Endothelial cell of umbilical vein (primary cell): Measurements from ENCODE around the gene TSPAN5. TPM values are rescaled to one million over a fixed set of nuclear protein-coding genes. Genes with fewer than 3 reads are reported as not detected.

Experiments used
- BruUV-seq: library from RNA; stranded (reverse); fragments of 400-500 nt; replicated peaks from 2 replicates; lab custom pipeline; 2021; lab: Mats Ljungman, UMichigan
- CTCF ChIA-PET: fragments of 300-600, 350-600 bp; sonication (Branson Sonifier 250); formaldehyde crosslinking; loops from one replicate; lab custom pipeline; 2021; ENCODE audit warnings: antibody characterized with exemption, inconsistent platforms; lab: Charles Lee
- POLR2A ChIA-PET: fragments of 300-600, 350-600 bp; sonication (Branson Sonifier 250); formaldehyde crosslinking; loops from one replicate; lab custom pipeline; 2021; ENCODE audit warnings: antibody characterized with exemption, inconsistent platforms; lab: Charles Lee
- DNase-seq: peaks from one replicate; pipeline ENCODE4 v3.0.0-alpha.2; 2011; ENCODE audit warnings: low read depth, low spot score
- FAIRE-seq: peaks from 2 replicates; lab custom pipeline; 2011; peaks lifted over from hg19 to GRCh38; lab: Jason Lieb, UNC
- H2AFZ ChIP-seq: 2 replicates; pipeline ENCODE4 v1.6.0; 2012; ENCODE audit warnings: low read depth, low read length, control low read depth, inconsistent platforms
- H3K27ac ChIP-seq: 2 replicates; pipeline ENCODE4 v1.5.1; 2011; ENCODE audit warnings: low read depth, mild to moderate bottlenecking, control low read depth, low read length, moderate library complexity; ENCODE audit not compliant: insufficient read depth
- H3K27me3 ChIP-seq, 2 experiments: 2 replicates each; pipeline versions ENCODE4 v1.6.0 to v1.6.1; 2011; ENCODE audit warnings: low read length in 2 of 2, mixed read lengths in 1 of 2; ENCODE audit not compliant: control insufficient read depth in 2 of 2, insufficient read depth in 2 of 2
- H3K36me3 ChIP-seq, 2 experiments: 2 replicates in 1 of 2; 3 replicates in 1 of 2; pipeline ENCODE4 v1.5.1; 2011; ENCODE audit warnings: low read length in 2 of 2, mild to moderate bottlenecking in 1 of 2, moderate library complexity in 1 of 2; ENCODE audit not compliant: control insufficient read depth in 2 of 2, insufficient read depth in 2 of 2; ENCODE audit errors: extremely low read depth in 1 of 2
- H3K4me1 ChIP-seq: 3 replicates; pipeline ENCODE4 v1.5.1; 2011; ENCODE audit warnings: mild to moderate bottlenecking, low read length; ENCODE audit not compliant: control insufficient read depth, insufficient read depth; ENCODE audit errors: extremely low read depth
- H3K4me2 ChIP-seq: 2 replicates; pipeline ENCODE4 v1.6.1; 2011; ENCODE audit warnings: low read length, control low read depth, mixed read lengths; ENCODE audit not compliant: insufficient read depth
- H3K4me3 ChIP-seq, 3 experiments: fragments of 200-600 bp in 1 of 3; sonication (generic), shearing (Covaris generic) in 1 of 3; replicated peaks in 1 of 3; 2 replicates each; pipeline ENCODE4 v1.5.1; 2011 to 2016; ENCODE audit warnings: control low read depth in 3 of 3, low read length in 3 of 3, mild to moderate bottlenecking in 2 of 3, inconsistent platforms in 1 of 3, low read depth in 1 of 3, moderate library complexity in 1 of 3; ENCODE audit not compliant: insufficient read depth in 1 of 3
- H3K79me2 ChIP-seq: 2 replicates; pipeline ENCODE4 v1.6.0; 2012; ENCODE audit warnings: low read length, inconsistent platforms; ENCODE audit not compliant: control insufficient read depth, insufficient read depth
- H3K9ac ChIP-seq: replicated peaks from 2 replicates; pipeline ENCODE3; 2011; ENCODE audit warnings: low read length, control low read depth; ENCODE audit not compliant: insufficient read depth; ENCODE audit errors: extremely low read depth
- H3K9me1 ChIP-seq: replicated peaks from 3 replicates; pipeline ENCODE4 v1.6.0; 2011; ENCODE audit warnings: mild to moderate bottlenecking, low read length; ENCODE audit not compliant: control insufficient read depth, insufficient read depth; ENCODE audit errors: extremely low read depth
- H3K9me3 ChIP-seq: replicated peaks from 2 replicates; pipeline ENCODE4 v1.5.1; 2012; ENCODE audit warnings: low read length, inconsistent platforms; ENCODE audit not compliant: control insufficient read depth, insufficient read depth
- H4K20me1 ChIP-seq: replicated peaks from 2 replicates; pipeline ENCODE3; 2011; ENCODE audit warnings: mild to moderate bottlenecking, low read length; ENCODE audit not compliant: control insufficient read depth, insufficient read depth; ENCODE audit errors: extremely low read depth
- CTCF ChIP-seq, 2 donors: IDR thresholded peaks; 1 replicate in 1 of 2; 2 replicates in 1 of 2; pipeline ENCODE4 v1.5.1; 2011; ENCODE audit warnings: low read length in 2 of 2, mild to moderate bottlenecking in 2 of 2, moderate library complexity in 2 of 2, control low read depth in 1 of 2, inconsistent platforms in 1 of 2, low read depth in 1 of 2; ENCODE audit not compliant: insufficient read depth in 1 of 2; ENCODE audit errors: extremely low read depth in 1 of 2
- EZH2 ChIP-seq: IDR thresholded peaks from 2 replicates; pipeline ENCODE4 v1.6.1; 2012; ENCODE audit warnings: borderline replicate concordance, low read depth, mild to moderate bottlenecking, moderate library complexity, low read length, inconsistent platforms; ENCODE audit not compliant: severe bottlenecking
- FOS ChIP-seq: IDR thresholded peaks from 2 replicates; pipeline ENCODE4 v1.6.1; 2011; ENCODE audit warnings: mild to moderate bottlenecking, low read length, moderate library complexity, borderline replicate concordance; ENCODE audit not compliant: insufficient read depth
- GATA2 ChIP-seq: IDR thresholded peaks from 2 replicates; pipeline ENCODE4 v1.7.0; 2011; ENCODE audit warnings: low read depth, mild to moderate bottlenecking, moderate library complexity, mixed read lengths, low read length; ENCODE audit not compliant: insufficient read length, insufficient read depth
- JUN ChIP-seq: IDR thresholded peaks from 2 replicates; pipeline ENCODE4 v1.6.1; 2011; ENCODE audit warnings: borderline replicate concordance, low read depth; ENCODE audit not compliant: insufficient read length, insufficient read depth
- MAX ChIP-seq: IDR thresholded peaks from 2 replicates; pipeline ENCODE4 v1.6.1; 2011; ENCODE audit not compliant: insufficient read depth, insufficient read length
- MYC ChIP-seq: IDR thresholded peaks from one replicate; pipeline ENCODE4 v1.6.1; 2011; ENCODE audit warnings: mild to moderate bottlenecking, low read depth, low read length
- POLR2A ChIP-seq: IDR thresholded peaks from 2 replicates; pipeline ENCODE4 v1.6.1; 2012; ENCODE audit warnings: low read depth, mild to moderate bottlenecking, control low read depth, low read length
- POLR2AphosphoS5 ChIP-seq: IDR thresholded peaks from 2 replicates; pipeline ENCODE4 v1.6.1; 2012; ENCODE audit warnings: low read depth, mild to moderate bottlenecking, control low read depth, low read length, moderate library complexity; ENCODE audit not compliant: insufficient read depth
- dilution Hi-C: fragments of 300-500 bp; cut with MboI; formaldehyde crosslinking; loops from one replicate; pipeline ENCODE4 v1.15.0; 2019; ENCODE audit warnings: low sequenced_read_pairs; ENCODE audit not compliant: extremely low pct_ligation_motif_present
- intact Hi-C: fragments of 100-400 bp; cut with micrococcal nuclease; formaldehyde crosslinking; loops from one replicate; pipeline ENCODE4 v1.10.0; 2022
- polyA plus RNA-seq, 4 experiments: library from polyadenylated mRNA; depleted of rRNA in 3 of 4; stranded (reverse) in 3 of 4; unstranded in 1 of 4; fragments of >200 nt; gene quantifications; 2 replicates each; pipeline versions ENCODE4 v1.2.1 to v1.2.3, GENCODE V29; 2011 to 2012; ENCODE audit warnings: missing spikeins in 1 of 4
- total RNA-seq: library from RNA; stranded (reverse); gene quantifications from 2 replicates; pipeline ENCODE4 v1.2.3, GENCODE V29; 2021

Gene TSPAN5
- total and polyA plus RNA-seq, 2 donors (not counting 3 experiments of a cell fraction or from before 2014, with no cell fraction given), result 45.1 to 50.2 TPM

GRCh38 chr4:98706935-98707334, 48.5 kb upstream of the TSPAN5 start:
- POLR2A ChIA-PET, result no interaction called here
- intact Hi-C loops, result no loop called here
- Histone ChIP-seq H3K4me2 (no peak overlapping the region), H3K4me1 (no peaks in the 10 kb centered on the region), H2AFZ (no peak overlapping the region), H3K79me2 (no peaks in the 10 kb centered on the region), H3K36me3 (no peaks in the 10 kb centered on the region), H3K9me3 (no peaks in the 10 kb centered on the region), H4K20me1 (no peaks in the 10 kb centered on the region), H3K27me3 (no peaks in the 10 kb centered on the region), H3K9ac (no peak overlapping the region), H3K4me3 (no peak overlapping the region), H3K27ac (no peak overlapping the region), H3K9me1 (no peaks in the 10 kb centered on the region)
- no peak for DNase-seq
- FAIRE-seq, result no peak
- TF ChIP-seq FOS (no peak), POLR2A (no peak), GATA2 (no peak), MAX (no peak), EZH2 (no peak), JUN (no peak), CTCF (IDR thresholded peaks at IDR 0.05; ENCODE audit: extremely low read depth in 1 of 2, insufficient read depth in 1 of 2, low read depth in 1 of 2, low read length in 2 of 2) (no peak), MYC (no peak), POLR2AphosphoS5 (no peak)
- no TSS peak for BruUV-seq
- CTCF ChIA-PET, result no interaction called here
- dilution Hi-C loops, result no loop called here
